Suprapubic skin (tissue), 4 donors: ENCODE measurements around the gene EFCAB6. TPM values are rescaled to one million over a fixed set of nuclear protein-coding genes. Genes with fewer than 3 reads are reported as not detected.

ENCODE experiments used
- DNase-seq, 2 donors: peaks; one replicate each; pipeline ENCODE4 v3.0.0-alpha.2; 2019; ENCODE audit warnings: low spot score in 2 of 2
- H3K27ac ChIP-seq: fragments of 200-600 bp; sonication (generic); one replicate; pipeline ENCODE4 v1.5.1; 2019
- H3K27me3 ChIP-seq: fragments of 200-600 bp; sonication (generic); one replicate; pipeline ENCODE4 v1.5.1; 2019
- H3K36me3 ChIP-seq: fragments of 200-600 bp; sonication (generic); one replicate; pipeline ENCODE4 v1.5.1; 2019
- H3K4me1 ChIP-seq: fragments of 200-600 bp; sonication (generic); one replicate; pipeline ENCODE4 v1.5.1; 2019
- H3K4me3 ChIP-seq: fragments of 200-600 bp; sonication (generic); one replicate; pipeline ENCODE4 v1.5.1; 2019; ENCODE audit warnings: mild to moderate bottlenecking
- H3K9me3 ChIP-seq: fragments of 200-600 bp; sonication (generic); one replicate; pipeline ENCODE4 v1.5.1; 2019
- CTCF ChIP-seq, 2 donors: fragments of 200-600 bp in 1 of 2; fragments of 450-650 bp in 1 of 2; sonication (generic) in 1 of 2; IDR thresholded peaks; one replicate each; pipeline ENCODE4 v1.5.1; 2016 to 2019; ENCODE audit warnings: antibody characterized with exemption in 2 of 2, mild to moderate bottlenecking in 1 of 2, moderate library complexity in 1 of 2
- EP300 ChIP-seq: sonication (generic); formaldehyde crosslinking; IDR thresholded peaks from one replicate; pipeline ENCODE4 v1.6.1; 2017; ENCODE audit warnings: antibody characterized with exemption
- POLR2A ChIP-seq, 2 donors: fragments of 450-650 bp; IDR thresholded peaks; one replicate each; pipeline ENCODE4 v1.6.1; 2017; ENCODE audit warnings: antibody characterized with exemption in 2 of 2, mild to moderate bottlenecking in 2 of 2, moderate library complexity in 2 of 2
- POLR2AphosphoS5 ChIP-seq, 3 donors: sonication (generic); formaldehyde crosslinking; IDR thresholded peaks; one replicate each; pipeline ENCODE4 v1.6.1; 2017; ENCODE audit warnings: antibody characterized with exemption in 3 of 3
- WGBS: methylation state at CpG from one replicate; pipeline ENCODE4 v1.1.5; 2018; 5-methylcytosine and 5-hydroxymethylcytosine counted together
- total RNA-seq, 4 donors: library from RNA; depleted of rRNA; stranded (reverse); fragments of >200 nt; gene quantifications; one replicate each; pipeline ENCODE4 v1.1.0, GENCODE V29; 2016

The EFCAB6 gene
- total RNA-seq, 4 donors from 2014 or later = 1.9 to 4.9 (median 2.9) TPM

- peaks cover 4% of the 10 kb centered on the region for H3K9me3 ChIP-seq
- no peak overlapping the region for H3K4me3 ChIP-seq
- 86% methylated on average over 15 of the region's 15 CpGs for WGBS
- no peaks in the 10 kb centered on the region for H3K27me3 ChIP-seq
- DNase-seq = no peak
- H3K27ac ChIP-seq = no peak overlapping the region
- no peaks in the 10 kb centered on the region for H3K4me1 ChIP-seq
- H3K36me3 ChIP-seq = no peaks in the 10 kb centered on the region
- TF ChIP-seq EP300 (no peak), POLR2AphosphoS5 (IDR thresholded peaks at IDR 0.05) (no peak), POLR2A (IDR thresholded peaks at IDR 0.05) (no peak), CTCF (IDR thresholded peaks at IDR 0.05) (no peak)
Measured at GRCh38 chr22:43624144-43624998, 187.7 kb downstream of the EFCAB6 start.

- no peaks in the 10 kb centered on the region for H3K27me3 ChIP-seq
- H3K9me3 ChIP-seq = peaks cover 4% of the 10 kb centered on the region
Measured at GRCh38 chr22:43622886-43623285, 189.2 kb downstream of the EFCAB6 start.

GRCh38 chr22:43620197-43620596, 191.9 kb downstream of the EFCAB6 start:
- no peak for DNase-seq
- 95% methylated on average over 3 of the region's 3 CpGs for WGBS
- Histone ChIP-seq H3K4me3 (no peak overlapping the region), H3K9me3 (peaks cover 4% of the 10 kb centered on the region), H3K4me1 (no peaks in the 10 kb centered on the region), H3K36me3 (no peaks in the 10 kb centered on the region), H3K27me3 (no peaks in the 10 kb centered on the region), H3K27ac (no peak overlapping the region)
- TF ChIP-seq CTCF (IDR thresholded peaks at IDR 0.05) = no peak
- no peak for TF ChIP-seq POLR2A (IDR thresholded peaks at IDR 0.05)
- no peak for TF ChIP-seq EP300

More at GRCh38 chr22:43622886-43623285, 189.2 kb downstream of the EFCAB6 start:
- H3K27ac ChIP-seq = no peak overlapping the region
- no peaks in the 10 kb centered on the region for H3K36me3 ChIP-seq
- no peaks in the 10 kb centered on the region for H3K4me1 ChIP-seq
- TF ChIP-seq EP300 (no peak), POLR2A (IDR thresholded peaks at IDR 0.05) (no peak), CTCF (IDR thresholded peaks at IDR 0.05) (no peak), POLR2AphosphoS5 (IDR thresholded peaks at IDR 0.05) (no peak)
- 92% methylated on average over 4 of the region's 4 CpGs for WGBS
- no peak overlapping the region for H3K4me3 ChIP-seq
- DNase-seq = no peak

GRCh38 chr22:43618517-43618916, 193.6 kb downstream of the EFCAB6 start:
- Histone ChIP-seq H3K27me3 (no peaks in the 10 kb centered on the region), H3K4me3 (no peak overlapping the region), H3K4me1 (no peaks in the 10 kb centered on the region), H3K9me3 (peaks cover 4% of the 10 kb centered on the region), H3K27ac (no peak overlapping the region), H3K36me3 (no peaks in the 10 kb centered on the region)
- 75% methylated on average over 4 of the region's 4 CpGs for WGBS
- no peak for DNase-seq
- TF ChIP-seq POLR2A (IDR thresholded peaks at IDR 0.05) (no peak), EP300 (no peak), POLR2AphosphoS5 (IDR thresholded peaks at IDR 0.05) (no peak), CTCF (IDR thresholded peaks at IDR 0.05) (no peak)

- Histone ChIP-seq H3K27ac (no peak overlapping the region), H3K4me3 (no peak overlapping the region), H3K36me3 (no peaks in the 10 kb centered on the region), H3K4me1 (no peaks in the 10 kb centered on the region), H3K27me3 (no peaks in the 10 kb centered on the region), H3K9me3 (peaks cover 4% of the 10 kb centered on the region)
- TF ChIP-seq POLR2A (IDR thresholded peaks at IDR 0.05) = no peak
- no peak for TF ChIP-seq EP300
- TF ChIP-seq POLR2AphosphoS5 (IDR thresholded peaks at IDR 0.05) = no peak
- no peak for TF ChIP-seq CTCF (IDR thresholded peaks at IDR 0.05)
- 90% methylated on average over 3 of the region's 3 CpGs for WGBS
- no peak for DNase-seq
Measured at GRCh38 chr22:43616645-43617044, 195.5 kb downstream of the EFCAB6 start.
